GM19455 (cell line): ENCODE results near the gene FBRSL1.

Source experiments
- ATAC-seq: cut with Tn5 transposase; IDR thresholded peaks from one replicate; pipeline ENCODE4 v1.9.1; 2021; ENCODE audit not compliant: unreplicated experiment

FBRSL1 gene

GRCh38 chr12:132495629-132496357 is 5.8 kb downstream of the FBRSL1 start:
- ATAC-seq: no peak

- ATAC-seq: no peak
These were observed 6.4 kb downstream of the FBRSL1 start for GRCh38 chr12:132496358-132496669.

- ATAC-seq: no peak
These were observed 6.8 kb downstream of the FBRSL1 start for GRCh38 chr12:132496710-132497109.

DNA sequence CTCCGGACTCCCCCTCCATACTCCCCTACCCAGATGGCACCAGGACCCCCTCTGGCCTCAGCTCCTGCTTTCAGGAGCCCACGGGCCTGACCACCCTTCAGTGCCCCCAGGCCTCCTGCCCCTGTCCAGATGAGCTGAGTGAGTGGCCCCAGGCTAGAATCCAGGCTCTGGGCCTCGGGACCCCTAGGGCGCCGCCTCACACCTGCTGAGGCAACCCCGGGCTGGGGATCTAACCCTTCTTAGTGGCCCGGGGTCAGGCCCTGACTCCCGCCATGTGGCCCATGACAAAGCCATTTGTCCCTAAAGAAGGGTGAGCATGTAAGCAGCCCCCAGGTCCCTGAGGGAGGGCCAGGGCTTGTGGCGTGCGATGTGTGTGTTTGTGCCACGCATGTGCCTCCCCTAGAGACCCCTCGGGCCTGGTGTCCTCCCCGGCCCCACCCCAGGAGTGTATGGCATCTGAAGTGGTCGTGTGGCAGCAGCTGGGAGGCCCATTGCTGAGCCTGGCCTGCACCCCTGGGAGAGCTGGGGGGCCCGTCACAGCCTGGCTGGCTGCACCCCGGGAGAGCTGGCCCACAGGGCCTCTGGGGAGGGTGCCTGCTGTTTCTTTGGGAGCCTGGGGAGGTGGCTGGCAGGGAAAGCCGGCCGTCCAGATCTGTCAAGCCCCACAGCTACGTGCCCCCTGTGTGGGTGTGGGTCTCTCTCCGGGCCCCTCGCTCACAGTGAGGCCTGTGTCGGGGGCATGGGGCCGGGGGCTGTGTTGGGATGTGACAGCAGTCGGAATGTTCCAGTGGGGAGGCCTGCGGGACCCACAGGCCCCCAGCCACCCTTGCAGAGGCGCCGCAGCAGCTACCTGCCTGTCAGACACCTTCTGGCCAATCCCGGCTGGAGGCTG is 7.8 kb downstream of the FBRSL1 start:
- ATAC-seq: no peak

- ATAC-seq: no peak
These were observed 9.0 kb downstream of the FBRSL1 start for GRCh38 chr12:132498931-132499330.

DNA sequence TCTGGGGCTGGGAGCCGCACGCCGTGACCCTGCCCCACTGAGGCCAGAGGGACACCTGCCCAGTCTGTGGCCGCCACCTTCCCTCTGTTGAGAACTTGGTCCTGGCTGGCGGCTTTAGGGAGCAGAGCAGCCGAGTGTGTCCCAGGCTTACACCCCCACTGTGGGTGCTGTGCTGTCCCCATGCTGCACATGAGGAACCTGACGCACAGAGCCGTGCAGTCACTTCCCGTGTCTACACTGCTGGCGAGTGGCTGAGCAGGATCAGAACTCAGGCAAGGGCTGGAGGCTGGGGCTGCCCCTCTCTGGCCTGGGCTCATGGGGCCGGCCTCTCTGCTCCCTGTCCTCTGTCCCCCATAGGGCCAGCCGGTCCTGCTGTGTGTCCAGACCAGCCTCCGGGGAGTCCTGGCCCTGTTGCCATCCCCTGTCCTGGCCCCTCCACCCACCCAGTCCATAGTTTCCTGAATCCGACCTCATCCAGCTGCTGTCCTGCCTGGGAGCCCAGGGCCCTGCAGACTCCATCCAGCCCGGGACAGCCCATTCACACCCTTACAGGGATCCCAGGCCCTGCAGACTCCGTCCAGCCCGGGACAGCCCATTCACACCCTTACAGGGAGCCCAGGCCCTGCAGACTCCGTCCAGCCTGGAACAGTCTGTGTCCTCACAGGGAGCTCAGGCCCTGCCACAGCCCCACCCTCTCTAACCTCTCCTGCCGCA is 10.3 kb downstream of the FBRSL1 start:
- no peak for ATAC-seq

DNA sequence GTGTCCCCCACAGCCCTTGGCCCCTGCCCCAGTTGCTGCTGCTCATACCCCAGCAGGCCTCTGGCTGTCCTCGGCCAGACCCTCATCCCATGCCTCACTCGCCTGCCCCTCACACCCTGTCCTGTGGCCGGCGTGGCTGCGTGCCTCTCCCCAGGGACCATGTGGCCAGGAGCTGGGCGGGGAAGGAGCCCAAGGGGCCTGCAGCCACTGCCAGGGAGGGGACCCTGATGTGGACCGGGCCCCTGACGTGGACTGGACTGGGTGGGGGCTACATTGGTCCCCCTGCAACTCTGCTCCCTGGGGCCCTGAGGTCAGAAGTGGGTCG is 10.9 kb downstream of the FBRSL1 start:
- no peak for ATAC-seq

DNA sequence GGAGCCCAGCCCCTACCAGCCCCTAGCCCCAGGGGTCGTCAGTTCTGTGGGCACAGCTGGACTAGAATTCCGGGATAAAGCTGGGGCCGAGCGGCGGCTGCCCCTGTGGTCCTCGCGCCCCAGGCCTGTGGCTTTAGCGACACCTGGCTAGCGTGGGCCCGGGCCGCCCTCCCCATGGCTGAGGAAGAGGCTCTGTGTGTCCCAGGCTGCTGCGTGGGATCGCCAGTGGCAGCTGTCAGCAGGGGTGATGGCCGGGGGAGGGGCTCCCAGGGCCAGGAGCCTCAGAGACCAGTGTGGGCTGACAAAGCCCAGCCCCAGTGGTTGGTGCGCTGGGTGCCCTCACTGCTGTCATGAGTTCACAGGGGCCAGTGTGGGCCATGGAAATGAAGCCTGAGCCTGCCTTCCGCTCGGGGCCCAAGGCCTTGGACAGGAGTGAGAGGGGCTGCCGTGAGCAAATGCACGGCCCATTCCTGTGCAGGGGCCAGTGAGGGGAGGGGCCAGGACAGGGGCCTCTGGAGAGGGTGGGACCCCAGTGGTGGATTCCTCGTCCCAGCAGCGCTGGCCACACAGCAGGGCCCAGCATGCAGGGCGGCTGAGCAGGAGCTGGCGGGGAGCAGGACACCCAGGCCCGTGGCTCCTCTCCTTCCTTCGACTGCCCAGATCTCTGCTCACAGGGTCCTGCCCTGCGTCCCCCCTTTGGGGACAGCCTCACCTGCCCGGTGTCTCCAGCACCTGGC is 11.4 kb downstream of the FBRSL1 start:
- no peak for ATAC-seq

- ATAC-seq: no peak
These were observed 12.4 kb downstream of the FBRSL1 start for GRCh38 chr12:132502149-132502881.

GRCh38 chr12:132502882-132503193 is 12.9 kb downstream of the FBRSL1 start:
- no peak for ATAC-seq

DNA sequence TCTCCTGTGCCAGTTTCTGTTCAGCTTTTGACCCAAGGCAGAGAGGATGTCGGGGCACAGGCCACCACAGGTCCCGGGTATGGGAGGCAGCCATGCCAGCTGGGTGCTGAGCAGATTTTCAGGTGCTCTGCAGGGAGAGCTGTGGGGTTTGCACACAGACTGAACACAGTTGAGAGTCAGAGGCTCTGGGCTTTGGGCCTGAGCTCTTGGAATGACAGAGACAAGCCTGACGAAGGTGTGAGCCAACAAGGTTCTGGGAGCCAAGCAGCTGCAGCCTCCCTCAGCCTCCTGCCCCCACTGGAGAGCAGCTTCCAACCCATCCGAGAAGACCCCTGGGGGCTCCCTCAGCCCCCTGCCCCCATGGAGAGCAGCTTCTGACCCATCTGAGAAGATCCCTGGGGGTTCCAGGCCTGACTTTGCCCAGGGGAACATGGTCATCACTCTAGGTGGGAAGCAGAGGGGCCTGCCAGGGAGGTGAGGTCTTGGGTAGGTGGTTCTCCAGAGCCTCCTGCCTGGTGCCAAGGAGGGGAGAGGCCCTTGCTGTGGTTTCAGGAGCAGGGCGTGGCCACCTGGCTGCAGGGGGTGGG is 13.8 kb downstream of the FBRSL1 start:
- ATAC-seq: no peak

- ATAC-seq: no peak
These were observed 15.3 kb downstream of the FBRSL1 start for GRCh38 chr12:132505105-132505851.

GRCh38 chr12:132505852-132506219 is 15.9 kb downstream of the FBRSL1 start:
- ATAC-seq: no peak

- ATAC-seq: no peak
These were observed 16.6 kb downstream of the FBRSL1 start for GRCh38 chr12:132506328-132507160.

- no peak for ATAC-seq
These were observed 17.2 kb downstream of the FBRSL1 start for GRCh38 chr12:132507161-132507538.

DNA sequence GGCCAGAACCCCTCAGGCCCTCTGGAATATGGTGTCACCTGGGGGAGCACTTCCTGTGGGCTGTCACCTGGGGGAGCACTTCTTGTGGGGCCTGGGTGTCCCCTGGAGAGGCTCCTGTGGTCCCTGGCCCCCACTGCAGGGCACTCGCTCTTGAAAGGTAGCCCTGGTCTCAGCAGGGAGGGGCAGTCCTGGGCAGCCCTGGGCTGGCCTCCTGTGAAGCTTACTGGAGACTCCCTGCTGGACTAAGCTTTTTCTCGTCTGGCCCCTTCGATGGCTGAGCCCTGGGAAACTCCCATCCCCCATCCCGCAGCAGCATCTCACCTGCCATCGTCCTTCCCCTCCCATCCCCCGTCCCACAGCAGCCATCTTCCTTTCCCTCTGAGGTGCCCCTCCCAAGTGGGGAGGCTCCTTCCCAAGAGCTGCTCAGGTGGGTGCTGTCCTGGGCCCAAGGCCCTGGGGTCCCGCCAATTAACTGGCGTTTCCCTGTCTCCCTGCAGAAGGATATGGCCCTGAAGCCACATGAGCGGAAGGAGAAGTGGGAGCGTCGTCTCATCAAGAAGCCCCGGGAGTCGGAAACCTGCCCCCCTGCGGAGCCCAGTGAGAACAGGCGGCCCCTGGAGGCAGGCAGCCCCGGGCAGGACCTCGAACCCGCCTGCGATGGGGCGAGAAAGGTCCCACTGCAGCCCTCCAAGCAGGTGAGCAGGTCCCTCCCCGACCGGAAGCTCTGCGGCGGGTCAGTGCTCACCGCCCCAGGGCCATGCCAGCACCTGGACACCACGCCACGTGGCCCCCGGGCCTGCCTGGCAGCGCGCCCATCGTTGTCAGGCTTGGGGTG is 17.9 kb downstream of the FBRSL1 start:
- no peak for ATAC-seq

DNA sequence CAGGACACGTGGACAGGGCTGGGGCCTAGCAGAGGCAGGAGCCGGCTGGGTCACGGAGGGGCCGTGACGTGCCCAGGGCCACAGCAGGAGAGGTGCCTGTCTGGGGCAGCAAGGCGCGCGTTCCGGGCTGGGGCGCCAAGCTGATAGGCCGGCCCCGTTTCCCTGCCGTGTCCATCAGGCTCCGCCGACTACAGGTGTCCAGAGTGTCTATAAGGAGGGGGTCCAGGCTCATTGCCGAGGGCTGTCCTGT is 18.5 kb downstream of the FBRSL1 start:
- ATAC-seq: no peak
